GM12878 (cell line): ENCODE measurements around the gene SPATA1. TPM values are rescaled to one million over a fixed set of nuclear protein-coding genes. Genes with fewer than 3 reads are reported as not detected.
A peak's percentile ranks its signal among the peaks of the same experiment; 100 is the strongest.

Experiments
- CREB1 ChIP-seq: IDR thresholded peaks from 2 replicates; pipeline ENCODE4 v1.6.1; 2012; ENCODE audit warnings: low read depth, mild to moderate bottlenecking, inconsistent platforms
- E4F1 ChIP-seq: fragments of 450-650 bp; IDR thresholded peaks from 2 replicates; pipeline ENCODE4 v1.6.1; 2018; ENCODE audit warnings: borderline replicate concordance, mild to moderate bottlenecking; ENCODE audit not compliant: partially characterized antibody
- ELK1 ChIP-seq: IDR thresholded peaks from 2 replicates; pipeline ENCODE4 v1.6.1; 2012; ENCODE audit warnings: low read depth, low read length, improper control_type of control experiment
- GABPA ChIP-seq: IDR thresholded peaks from 2 replicates; pipeline ENCODE4 v1.6.1; 2014; ENCODE audit warnings: antibody characterized with exemption, low read depth, mild to moderate bottlenecking, inconsistent platforms
- HDGF ChIP-seq: fragments of 450-650 bp; IDR thresholded peaks from 2 replicates; pipeline ENCODE4 v1.6.1; 2016; ENCODE audit warnings: antibody characterized with exemption
- JUNB ChIP-seq: IDR thresholded peaks from 2 replicates; pipeline ENCODE4 v1.6.1; 2016; ENCODE audit warnings: antibody characterized with exemption, mild to moderate bottlenecking
- JUND ChIP-seq: IDR thresholded peaks from 2 replicates; pipeline ENCODE4 v1.6.1; 2012; ENCODE audit warnings: low read depth, mild to moderate bottlenecking, low read length, improper control_type of control experiment, moderate library complexity
- MYC ChIP-seq: IDR thresholded peaks from 2 replicates; pipeline ENCODE4 v1.6.1; 2011; ENCODE audit warnings: mild to moderate bottlenecking, low read length, moderate library complexity, inconsistent platforms; ENCODE audit not compliant: insufficient read depth, insufficient replicate concordance, insufficient read length, severe bottlenecking
- NFIC ChIP-seq: IDR thresholded peaks from 2 replicates; pipeline ENCODE4 v1.6.1; 2012; ENCODE audit warnings: low read depth, mild to moderate bottlenecking, inconsistent platforms, low read length, moderate library complexity
- NFYB ChIP-seq: IDR thresholded peaks from 2 replicates; pipeline ENCODE4 v1.6.1; 2011; ENCODE audit warnings: low read depth, mild to moderate bottlenecking, low read length, improper control_type of control experiment, moderate library complexity; ENCODE audit not compliant: insufficient read depth
- NKRF ChIP-seq: fragments of 450-650 bp; conservative IDR thresholded peaks from 2 replicates; pipeline ENCODE4 v1.6.1; 2017; ENCODE audit warnings: mild to moderate bottlenecking, moderate library complexity
- NR2C1 ChIP-seq: fragments of 450-650 bp; IDR thresholded peaks from 2 replicates; pipeline ENCODE4 v1.6.1; 2017; ENCODE audit warnings: antibody characterized with exemption, mild to moderate bottlenecking, moderate library complexity
- PBX3 ChIP-seq: IDR thresholded peaks from 2 replicates; pipeline ENCODE4 v1.6.1; 2011; ENCODE audit warnings: mild to moderate bottlenecking, low read depth, low read length, moderate library complexity; ENCODE audit not compliant: insufficient replicate concordance
- POLR2A ChIP-seq: IDR thresholded peaks from 2 replicates; pipeline ENCODE4 v1.6.1; 2011; ENCODE audit warnings: low read depth, mild to moderate bottlenecking, low read length
- POU2F2 ChIP-seq: IDR thresholded peaks from 3 replicates; pipeline ENCODE4 v1.6.1; 2011; ENCODE audit warnings: low read depth, mild to moderate bottlenecking, low read length, borderline replicate concordance
- STAT1 ChIP-seq: fragments of 450-650 bp; conservative IDR thresholded peaks from 2 replicates; pipeline ENCODE4 v1.6.1; 2014; ENCODE audit warnings: antibody characterized with exemption, mild to moderate bottlenecking
- WRNIP1 ChIP-seq: IDR thresholded peaks from 2 replicates; pipeline ENCODE4 v1.6.1; 2011; ENCODE audit warnings: low read depth, low read length, improper control_type of control experiment, borderline replicate concordance
- polyA plus RNA-seq, 11 experiments: library from polyadenylated mRNA; depleted of rRNA in 4 of 11; unstranded in 6 of 11; stranded (reverse) in 5 of 11; fragments of >200 nt; fragmentation: Nextera tagmentation in 4 of 11; fragmentation: Illumina TruSeq in 1 of 11; extraction: Ambion mirVana in 4 of 11; extraction: Trizol in 1 of 11; gene quantifications; 1 replicate in 1 of 11; 2 replicates in 10 of 11; pipeline versions ENCODE4 v1.2.1 to v1.2.3, GENCODE V29; 2011 to 2016; ENCODE audit warnings: inconsistent platforms in 2 of 11, missing spikeins in 2 of 11, low read depth in 1 of 11
- total RNA-seq, 4 experiments: library from RNA; depleted of rRNA in 3 of 4; stranded (reverse); fragments of >200 nt in 3 of 4; fragmentation: Illumina TruSeq in 1 of 4; extraction: Trizol in 1 of 4; gene quantifications; 2 replicates each; pipeline versions ENCODE4 v1.2.1 to v1.2.3, GENCODE V29; 2013 to 2021

SPATA1 gene
- total and polyA plus RNA-seq, 10 of the 15 experiments (the other 5 are each of a cell fraction or from before 2014, with no cell fraction given) = 0.74 to 2.4 (median 1.9) TPM

- TF ChIP-seq E4F1 (peak; percentile 60), ELK1 (peak; percentile 44; the same call in 1 of the 2 replicates), WRNIP1 (no peak), MYC (no peak), GABPA (peak; percentile 100), JUNB (no peak), CREB1 (peak; percentile 28; the same call in 1 of the 2 replicates), NFIC (peak; percentile 22; the same call in 1 of the 2 replicates), NFYB (no peak), POLR2A (peak; percentile 78), POU2F2 (peak; percentile 47; the same call in 1 of the 3 replicates), STAT1 (0 out of 2 replicates have a peak, but pooled peaks have one; percentile 50), NR2C1 (peak; percentile 99), NKRF (peak; percentile 86), HDGF (0 out of 2 replicates have a peak, but pooled peaks have one; percentile 19), JUND (no peak), PBX3 (no peak)
Measured at GRCh38 chr1:84478876-84479868, 27.0 kb upstream of the SPATA1 start, which contains the start of gene RPF1 (continued).
